Measurements from ENCODE around the gene COL4A1. TPM values are rescaled to one million over a fixed set of nuclear protein-coding genes. Genes with fewer than 3 reads are reported as not detected.

Gene COL4A1
- polyA plus RNA-seq, 1 of the 3 experiments (the other 2 are of a cell fraction), result 30.3 TPM

GRCh38 chr13:110336108-110336507 lies 29.2 kb upstream of the COL4A1 start:
- Histone ChIP-seq H3K79me2 (ENCODE audit: insufficient read depth) (peaks cover 97% of the 10 kb centered on the region), H3K9ac (no peak overlapping the region), H3K27me3 (ENCODE audit: insufficient read depth) (no peaks in the 10 kb centered on the region), H3K9me2 (no peaks in the 10 kb centered on the region), H3F3A (replicated peaks; ENCODE audit: insufficient read depth) (no peaks in the 10 kb centered on the region), H3K27ac (ENCODE audit: low read depth in 2 of 2, low read length in 1 of 2) (no peak overlapping the region), H2AFZ (ENCODE audit: low read depth) (no peak overlapping the region), H3K4me2 (no peak overlapping the region), H3K9me3 (no peaks in the 10 kb centered on the region), H3K36me3 (replicated peaks in 1 of 2; ENCODE audit: control insufficient read depth in 1 of 2, insufficient read depth in 2 of 2, low read length in 1 of 2) (peaks cover 0 to 5% of the 10 kb centered on the region in 2 experiments), H4K20me1 (ENCODE audit: insufficient read depth) (no peaks in the 10 kb centered on the region), H3K4me1 (ENCODE audit: control insufficient read depth in 1 of 2, insufficient read depth in 2 of 2, low read depth in 1 of 2, low read length in 1 of 2) (peaks cover 3 to 27% of the 10 kb centered on the region in 2 experiments; a peak in 2 of 4 replicates), H3K4me3 (ENCODE audit: low read depth in 2 of 2, low read length in 1 of 2) (no peak overlapping the region)
- TF ChIP-seq CHD2 (IDR thresholded peaks at IDR 0.05; ENCODE audit: low read length, partially characterized antibody), result no peak
- no peak for TF ChIP-seq TEAD4 (IDR thresholded peaks at IDR 0.05; ENCODE audit: borderline replicate concordance, insufficient read depth)
- no peak for TF ChIP-seq SIN3A (IDR thresholded peaks at IDR 0.05; ENCODE audit: borderline replicate concordance, low read depth, low read length)
- no peak for TF ChIP-seq RXRA (IDR thresholded peaks at IDR 0.05; ENCODE audit: borderline replicate concordance, low read depth)
- TF ChIP-seq USF1 (IDR thresholded peaks at IDR 0.05; ENCODE audit: borderline replicate concordance, low read depth), result no peak
- no peak for TF ChIP-seq MEF2A (IDR thresholded peaks at IDR 0.05; ENCODE audit: borderline replicate concordance, low read depth)
- TF ChIP-seq REST (IDR thresholded peaks at IDR 0.05; ENCODE audit: low read depth, low read length), result no peak
- no peak for TF ChIP-seq GABPA (IDR thresholded peaks at IDR 0.05; ENCODE audit: low read depth)
- TF ChIP-seq JUND (IDR thresholded peaks at IDR 0.05), result no peak
- TF ChIP-seq FOSL2 (IDR thresholded peaks at IDR 0.05; ENCODE audit: borderline replicate concordance, low read depth), result no peak
- no peak for TF ChIP-seq EP300 (IDR thresholded peaks at IDR 0.05; ENCODE audit: borderline replicate concordance in 1 of 2, low read depth in 1 of 2, low read length in 1 of 2)
- TF ChIP-seq ZBTB33 (IDR thresholded peaks at IDR 0.05; ENCODE audit: borderline replicate concordance, low read depth), result no peak
- no peak for TF ChIP-seq YY1 (IDR thresholded peaks at IDR 0.05; ENCODE audit: low read depth)
- no peak for TF ChIP-seq TCF12 (IDR thresholded peaks at IDR 0.05)
- WGBS (ENCODE audit: low lambda C conversion rate), result 98% methylated on average over 9 of the region's 9 CpGs
- DNase-seq, result no peak
- POLR2A ChIA-PET, result no interaction called here
- CTCF ChIA-PET, result interaction anchor here (1.3 kb wide), 1 partner anchor 76 kb away, joined by 3 read pairs; no protein-coding TSS in a partner anchor
